Measurements from ENCODE around the gene MRPL19.

Gene MRPL19

DNA sequence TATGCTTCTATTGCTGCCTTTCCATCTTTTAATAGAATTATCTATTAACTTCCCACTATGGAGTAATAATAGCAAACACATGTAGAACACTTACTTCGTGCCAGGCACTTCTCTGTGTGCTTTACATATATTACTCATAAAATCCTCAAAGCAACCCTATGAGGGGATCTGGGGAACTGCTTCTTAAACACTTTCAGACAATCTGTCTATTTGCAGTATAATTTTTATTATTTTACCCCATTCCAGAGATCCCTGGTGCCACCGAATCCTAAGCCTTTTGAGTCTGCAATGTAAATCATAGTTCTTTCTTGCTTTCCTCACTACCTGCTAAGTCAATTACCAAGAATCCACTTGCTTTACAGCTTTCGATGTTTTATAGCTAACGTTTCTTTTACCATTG lies 89.7 kb downstream of the MRPL19 start:
- no peak for DNase-seq (ENCODE audit: low read depth in 3 of 3)

DNA sequence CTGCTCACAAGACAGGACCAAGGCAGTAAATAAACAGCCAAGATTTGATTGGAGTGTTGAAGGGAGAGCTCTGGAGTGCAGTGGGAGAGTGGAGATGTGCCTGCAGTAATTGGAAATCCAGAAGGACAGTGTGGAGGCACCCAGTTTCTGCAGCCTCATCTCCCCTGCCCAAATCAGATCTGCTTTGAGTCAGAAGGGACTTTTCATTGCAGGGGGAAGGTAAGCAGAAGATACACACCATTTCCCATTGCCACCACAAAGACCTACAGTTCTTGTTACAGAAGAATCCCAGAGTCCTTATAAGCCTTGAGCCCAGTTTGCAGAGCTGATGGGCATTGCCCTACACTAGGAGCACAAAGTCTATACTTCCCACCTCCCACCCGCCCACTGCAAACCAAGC lies 91.4 kb downstream of the MRPL19 start:
- DNase-seq (ENCODE audit: low read depth in 3 of 3), result no peak
